ENCODE measurements around the gene ACY1. TPM values are rescaled to one million over a fixed set of nuclear protein-coding genes. Genes with fewer than 3 reads are reported as not detected.

The ACY1 gene
- total and polyA plus RNA-seq, 2 of the 13 experiments (the other 11 are each of a cell fraction or from before 2014, with no cell fraction given), result 113 to 162 TPM

DNA sequence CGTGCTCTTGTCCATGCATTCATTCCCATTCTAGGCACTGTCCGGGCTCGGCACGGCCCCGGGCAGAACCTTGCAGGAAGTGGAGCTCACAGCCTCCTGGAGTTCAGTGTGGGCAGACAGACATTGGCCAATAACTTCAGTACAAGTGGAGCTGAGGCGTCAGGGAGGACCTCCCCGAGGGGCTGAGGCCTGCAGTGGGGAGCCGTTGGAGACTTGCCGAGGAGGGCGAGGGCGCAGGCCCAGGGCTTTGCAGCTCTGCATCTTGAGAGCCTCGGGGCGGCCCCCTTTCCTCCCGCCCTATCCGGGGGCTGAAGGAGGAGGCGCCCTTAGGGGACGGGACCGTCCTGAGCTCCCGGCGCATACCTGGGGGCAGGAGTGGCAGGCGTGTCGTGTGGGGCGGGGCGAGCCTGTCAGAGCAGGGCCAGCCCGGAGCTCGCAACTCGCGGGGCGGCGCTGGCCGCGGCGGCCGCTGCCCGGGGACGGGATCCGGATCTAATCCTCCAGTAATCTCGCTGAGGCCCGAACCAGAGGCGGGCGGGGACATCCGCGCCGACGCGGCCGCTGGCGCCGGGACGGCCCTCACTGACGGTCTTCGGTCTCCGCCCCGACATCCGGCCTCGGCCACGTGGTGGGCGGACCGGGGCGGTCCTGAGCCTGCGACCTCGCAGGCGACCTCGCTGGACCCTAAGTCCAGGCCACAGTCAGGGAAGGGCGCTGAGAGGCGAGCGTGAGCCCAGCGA is at the start of gene ACY1 (continued):
- TF ChIP-seq, protein P1, sequence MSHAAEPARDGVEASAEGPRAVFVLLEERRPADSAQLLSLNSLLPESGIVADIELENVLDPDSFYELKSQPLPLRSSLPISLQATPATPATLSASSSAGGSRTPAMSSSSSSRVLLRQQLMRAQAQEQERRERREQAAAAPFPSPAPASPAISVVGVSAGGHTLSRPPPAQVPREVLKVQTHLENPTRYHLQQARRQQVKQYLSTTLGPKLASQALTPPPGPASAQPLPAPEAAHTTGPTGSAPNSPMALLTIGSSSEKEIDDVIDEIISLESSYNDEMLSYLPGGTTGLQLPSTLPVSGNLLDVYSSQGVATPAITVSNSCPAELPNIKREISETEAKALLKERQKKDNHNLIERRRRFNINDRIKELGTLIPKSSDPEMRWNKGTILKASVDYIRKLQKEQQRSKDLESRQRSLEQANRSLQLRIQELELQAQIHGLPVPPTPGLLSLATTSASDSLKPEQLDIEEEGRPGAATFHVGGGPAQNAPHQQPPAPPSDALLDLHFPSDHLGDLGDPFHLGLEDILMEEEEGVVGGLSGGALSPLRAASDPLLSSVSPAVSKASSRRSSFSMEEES (CRISPR knock-in tag; IDR thresholded peaks at IDR 0.05), result peak; percentile 92
- TF ChIP-seq, protein P2, sequence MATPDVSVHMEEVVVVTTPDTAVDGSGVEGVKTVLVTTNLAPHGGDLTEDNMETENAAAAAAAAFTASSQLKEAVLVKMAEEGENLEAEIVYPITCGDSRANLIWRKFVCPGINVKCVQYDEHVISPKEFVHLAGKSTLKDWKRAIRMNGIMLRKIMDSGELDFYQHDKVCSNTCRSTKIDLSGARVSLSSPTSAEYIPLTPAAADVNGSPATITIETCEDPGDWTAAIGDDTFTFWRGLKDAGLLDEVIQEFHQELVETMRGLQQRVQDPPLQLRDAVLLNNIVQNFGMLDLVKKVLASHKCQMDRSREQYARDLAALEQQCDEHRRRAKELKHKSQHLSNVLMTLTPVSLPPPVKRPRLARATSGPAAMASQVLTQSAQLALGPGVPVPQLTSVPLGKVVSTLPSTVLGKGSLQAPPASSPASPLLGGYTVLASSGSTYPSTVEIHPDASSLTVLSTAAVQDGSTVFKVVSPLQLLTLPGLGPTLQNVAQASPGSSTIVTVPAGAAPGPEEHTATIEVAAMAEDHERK (CRISPR knock-in tag; IDR thresholded peaks at IDR 0.05; ENCODE audit: low read depth), result no peak
- TF ChIP-seq, protein P3, sequence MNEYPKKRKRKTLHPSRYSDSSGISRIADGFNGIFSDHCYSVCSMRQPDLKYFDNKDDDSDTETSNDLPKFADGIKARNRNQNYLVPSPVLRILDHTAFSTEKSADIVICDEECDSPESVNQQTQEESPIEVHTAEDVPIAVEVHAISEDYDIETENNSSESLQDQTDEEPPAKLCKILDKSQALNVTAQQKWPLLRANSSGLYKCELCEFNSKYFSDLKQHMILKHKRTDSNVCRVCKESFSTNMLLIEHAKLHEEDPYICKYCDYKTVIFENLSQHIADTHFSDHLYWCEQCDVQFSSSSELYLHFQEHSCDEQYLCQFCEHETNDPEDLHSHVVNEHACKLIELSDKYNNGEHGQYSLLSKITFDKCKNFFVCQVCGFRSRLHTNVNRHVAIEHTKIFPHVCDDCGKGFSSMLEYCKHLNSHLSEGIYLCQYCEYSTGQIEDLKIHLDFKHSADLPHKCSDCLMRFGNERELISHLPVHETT (CRISPR knock-in tag; conservative IDR thresholded peaks at IDR 0.05), result peak; percentile 94; the same call in 1 of the 2 replicates
- TF ChIP-seq ZFP82 (CRISPR knock-in tag; IDR thresholded peaks at IDR 0.05; ENCODE audit: borderline replicate concordance), result no peak
- TF ChIP-seq, protein P4, sequence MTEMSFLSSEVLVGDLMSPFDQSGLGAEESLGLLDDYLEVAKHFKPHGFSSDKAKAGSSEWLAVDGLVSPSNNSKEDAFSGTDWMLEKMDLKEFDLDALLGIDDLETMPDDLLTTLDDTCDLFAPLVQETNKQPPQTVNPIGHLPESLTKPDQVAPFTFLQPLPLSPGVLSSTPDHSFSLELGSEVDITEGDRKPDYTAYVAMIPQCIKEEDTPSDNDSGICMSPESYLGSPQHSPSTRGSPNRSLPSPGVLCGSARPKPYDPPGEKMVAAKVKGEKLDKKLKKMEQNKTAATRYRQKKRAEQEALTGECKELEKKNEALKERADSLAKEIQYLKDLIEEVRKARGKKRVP (CRISPR knock-in tag; IDR thresholded peaks at IDR 0.05), result peak in 1 of 2 experiments; percentile 71; a peak in 2 of 4 replicates
- TF ChIP-seq CBX2 (IDR thresholded peaks at IDR 0.05; ENCODE audit: low read depth, low read length), result no peak
- no peak for TF ChIP-seq CBX2 (CRISPR knock-in tag; IDR thresholded peaks at IDR 0.05; ENCODE audit: low read depth)
- TF ChIP-seq HIVEP1 (CRISPR knock-in tag; IDR thresholded peaks at IDR 0.05), result no peak
- peak; percentile 82 for TF ChIP-seq ZNF431 (CRISPR knock-in tag; IDR thresholded peaks at IDR 0.05; ENCODE audit: borderline replicate concordance, low read depth)
- TF ChIP-seq KLF9 (CRISPR knock-in tag; IDR thresholded peaks at IDR 0.05; ENCODE audit: low read depth), result peak; percentile 42; the same call in 1 of the 2 replicates
- TF ChIP-seq ZNF337 (CRISPR knock-in tag; IDR thresholded peaks at IDR 0.05; ENCODE audit: borderline replicate concordance, low read depth), result no peak; the same call in 1 of the 2 replicates
- no peak for TF ChIP-seq SNRNP70 (IDR thresholded peaks at IDR 0.05; ENCODE audit: low read depth, low read length)
- no peak for TF ChIP-seq ZNF672 (CRISPR knock-in tag; IDR thresholded peaks at IDR 0.05)
- TF ChIP-seq, protein P5, sequence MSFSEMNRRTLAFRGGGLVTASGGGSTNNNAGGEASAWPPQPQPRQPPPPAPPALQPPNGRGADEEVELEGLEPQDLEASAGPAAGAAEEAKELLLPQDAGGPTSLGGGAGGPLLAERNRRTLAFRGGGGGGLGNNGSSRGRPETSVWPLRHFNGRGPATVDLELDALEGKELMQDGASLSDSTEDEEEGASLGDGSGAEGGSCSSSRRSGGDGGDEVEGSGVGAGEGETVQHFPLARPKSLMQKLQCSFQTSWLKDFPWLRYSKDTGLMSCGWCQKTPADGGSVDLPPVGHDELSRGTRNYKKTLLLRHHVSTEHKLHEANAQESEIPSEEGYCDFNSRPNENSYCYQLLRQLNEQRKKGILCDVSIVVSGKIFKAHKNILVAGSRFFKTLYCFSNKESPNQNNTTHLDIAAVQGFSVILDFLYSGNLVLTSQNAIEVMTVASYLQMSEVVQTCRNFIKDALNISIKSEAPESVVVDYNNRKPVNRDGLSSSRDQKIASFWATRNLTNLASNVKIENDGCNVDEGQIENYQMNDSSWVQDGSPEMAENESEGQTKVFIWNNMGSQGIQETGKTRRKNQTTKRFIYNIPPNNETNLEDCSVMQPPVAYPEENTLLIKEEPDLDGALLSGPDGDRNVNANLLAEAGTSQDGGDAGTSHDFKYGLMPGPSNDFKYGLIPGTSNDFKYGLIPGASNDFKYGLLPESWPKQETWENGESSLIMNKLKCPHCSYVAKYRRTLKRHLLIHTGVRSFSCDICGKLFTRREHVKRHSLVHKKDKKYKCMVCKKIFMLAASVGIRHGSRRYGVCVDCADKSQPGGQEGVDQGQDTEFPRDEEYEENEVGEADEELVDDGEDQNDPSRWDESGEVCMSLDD (CRISPR knock-in tag; IDR thresholded peaks at IDR 0.05; ENCODE audit: borderline replicate concordance), result peak; percentile 44; the same call in 1 of the 2 replicates
- TF ChIP-seq, protein P6, sequence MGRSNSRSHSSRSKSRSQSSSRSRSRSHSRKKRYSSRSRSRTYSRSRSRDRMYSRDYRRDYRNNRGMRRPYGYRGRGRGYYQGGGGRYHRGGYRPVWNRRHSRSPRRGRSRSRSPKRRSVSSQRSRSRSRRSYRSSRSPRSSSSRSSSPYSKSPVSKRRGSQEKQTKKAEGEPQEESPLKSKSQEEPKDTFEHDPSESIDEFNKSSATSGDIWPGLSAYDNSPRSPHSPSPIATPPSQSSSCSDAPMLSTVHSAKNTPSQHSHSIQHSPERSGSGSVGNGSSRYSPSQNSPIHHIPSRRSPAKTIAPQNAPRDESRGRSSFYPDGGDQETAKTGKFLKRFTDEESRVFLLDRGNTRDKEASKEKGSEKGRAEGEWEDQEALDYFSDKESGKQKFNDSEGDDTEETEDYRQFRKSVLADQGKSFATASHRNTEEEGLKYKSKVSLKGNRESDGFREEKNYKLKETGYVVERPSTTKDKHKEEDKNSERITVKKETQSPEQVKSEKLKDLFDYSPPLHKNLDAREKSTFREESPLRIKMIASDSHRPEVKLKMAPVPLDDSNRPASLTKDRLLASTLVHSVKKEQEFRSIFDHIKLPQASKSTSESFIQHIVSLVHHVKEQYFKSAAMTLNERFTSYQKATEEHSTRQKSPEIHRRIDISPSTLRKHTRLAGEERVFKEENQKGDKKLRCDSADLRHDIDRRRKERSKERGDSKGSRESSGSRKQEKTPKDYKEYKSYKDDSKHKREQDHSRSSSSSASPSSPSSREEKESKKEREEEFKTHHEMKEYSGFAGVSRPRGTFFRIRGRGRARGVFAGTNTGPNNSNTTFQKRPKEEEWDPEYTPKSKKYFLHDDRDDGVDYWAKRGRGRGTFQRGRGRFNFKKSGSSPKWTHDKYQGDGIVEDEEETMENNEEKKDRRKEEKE (IDR thresholded peaks at IDR 0.05), result no peak
- no peak for TF ChIP-seq ZNF737 (CRISPR knock-in tag; IDR thresholded peaks at IDR 0.05; ENCODE audit: borderline replicate concordance)
- peak; percentile 94 for TF ChIP-seq RXRA (CRISPR knock-in tag; IDR thresholded peaks at IDR 0.05)

All from HepG2 (cell line).